Anterior cingulate cortex (tissue), 58 donors: ENCODE measurements around the gene CPA1.

Experiments
- DNase-seq, 58 donors: peaks; one replicate each; lab custom pipeline; 2025; lab: John Stamatoyannopoulos, UW

CPA1 gene

DNA sequence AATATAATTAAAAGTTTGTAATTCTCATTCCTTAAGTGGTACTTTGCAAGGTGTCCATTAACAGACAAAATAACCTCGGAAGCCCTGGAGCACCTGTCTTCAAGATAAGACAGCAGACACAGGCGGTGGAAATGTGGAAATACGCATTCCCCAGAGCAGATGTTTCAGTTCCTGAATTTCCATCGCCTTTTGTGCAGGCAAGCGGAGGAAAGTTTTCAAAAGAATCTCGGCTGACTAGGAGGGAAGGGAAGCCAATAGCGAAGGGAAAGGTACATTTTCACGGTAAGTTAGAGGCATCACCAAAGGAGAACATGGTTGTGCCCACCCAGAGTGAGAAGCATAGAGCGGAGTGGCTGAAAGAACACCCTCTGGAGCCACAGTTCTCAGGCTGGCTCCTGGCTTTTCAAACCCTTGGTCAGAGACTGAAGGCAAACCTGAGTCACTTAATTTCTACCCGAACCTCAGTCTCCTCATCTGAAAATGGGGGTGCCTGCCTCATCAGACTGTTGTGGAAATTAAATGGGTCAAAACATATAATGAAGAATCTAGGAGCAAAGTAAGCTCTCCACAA is 13.6 kb downstream of the CPA1 start:
- DNase-seq = no peak

DNA sequence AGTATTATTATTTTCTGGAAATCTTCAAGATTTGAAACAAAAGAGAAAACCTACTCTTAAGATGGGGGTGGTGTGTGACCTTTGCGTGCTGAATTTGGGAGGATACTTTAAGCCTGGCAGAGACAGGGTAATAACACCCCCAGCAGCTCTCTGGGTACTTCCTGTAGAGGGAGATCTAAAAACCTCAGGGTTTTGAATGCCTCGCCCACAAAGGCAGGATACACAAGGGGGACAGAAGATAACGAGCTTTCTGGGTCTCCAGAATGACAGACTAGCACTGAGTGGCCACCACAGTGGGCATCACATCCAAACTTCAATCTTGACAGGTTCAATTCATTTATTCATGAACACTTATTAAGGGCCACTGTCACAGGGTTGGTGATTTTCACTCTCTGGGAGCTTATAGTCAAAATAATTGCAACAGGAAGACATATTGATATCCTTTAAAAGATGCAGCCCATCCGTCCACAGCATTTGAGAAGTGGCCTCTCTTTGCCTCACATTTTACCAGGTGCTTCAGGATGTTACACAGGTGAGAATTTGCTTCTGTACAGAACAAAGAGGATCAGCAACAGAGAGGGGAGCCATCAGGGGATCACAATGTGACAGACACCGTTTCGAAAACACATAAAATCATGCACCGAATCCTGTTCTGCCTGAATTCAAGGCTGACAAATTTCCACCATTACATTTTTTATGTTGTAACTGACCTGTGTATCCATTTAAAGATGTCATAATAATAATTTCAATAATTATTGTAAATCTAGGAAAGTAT is 14.3 kb downstream of the CPA1 start:
- no peak for DNase-seq

GRCh38 chr7:130395421-130395820 is 15.1 kb downstream of the CPA1 start:
- no peak for DNase-seq

GRCh38 chr7:130396109-130396508 is 15.8 kb downstream of the CPA1 start:
- no peak for DNase-seq

- DNase-seq = no peak
These were observed 16.9 kb downstream of the CPA1 start for GRCh38 chr7:130397051-130397757.

DNA sequence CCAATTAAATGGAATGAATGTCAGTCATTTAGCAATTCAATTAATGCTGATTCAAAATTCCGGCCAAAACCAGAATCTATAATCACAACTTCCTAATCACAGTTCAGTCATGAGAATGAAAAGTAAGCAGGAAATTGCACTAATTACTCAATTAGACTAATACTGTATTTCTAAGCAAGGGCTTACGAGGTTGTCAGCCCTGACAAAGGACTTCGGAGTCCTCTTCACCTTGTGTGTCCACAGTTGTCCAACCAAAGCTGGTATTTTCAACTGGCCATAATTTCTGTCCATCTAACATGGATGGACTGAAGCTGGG is 17.4 kb downstream of the CPA1 start:
- DNase-seq = no peak

DNA sequence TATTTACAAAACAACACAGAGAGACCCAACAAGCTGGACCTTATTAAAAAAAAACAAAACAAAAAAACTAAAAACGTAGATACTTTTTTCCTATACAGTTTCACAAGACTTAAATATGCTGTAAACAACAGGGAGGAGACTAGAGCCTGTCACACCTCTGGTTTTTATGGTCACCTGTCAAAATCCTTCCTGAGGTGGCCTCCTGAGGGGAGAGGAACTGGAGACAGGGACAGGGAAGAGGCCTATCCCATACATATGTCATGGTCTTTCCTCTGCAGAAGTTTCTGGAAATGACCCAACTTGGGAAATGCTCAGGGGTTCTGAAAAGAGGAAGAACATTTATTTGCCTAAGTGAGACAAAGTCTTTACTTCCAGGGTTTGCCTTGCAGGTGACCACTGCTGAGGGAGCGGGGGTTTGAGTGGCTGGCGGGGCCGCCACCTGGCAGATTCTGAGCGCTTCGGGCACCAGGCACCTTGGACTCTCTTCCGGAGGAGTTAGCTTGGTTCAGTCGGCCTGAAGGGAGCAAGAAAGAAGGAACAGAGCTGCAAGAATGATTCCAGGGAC is 18.3 kb downstream of the CPA1 start:
- no peak for DNase-seq

- DNase-seq = no peak
These were observed 19.9 kb downstream of the CPA1 start for GRCh38 chr7:130400120-130400572.

GRCh38 chr7:130401101-130401500 is 20.8 kb downstream of the CPA1 start:
- no peak for DNase-seq

GRCh38 chr7:130401578-130401977 is 21.3 kb downstream of the CPA1 start:
- no peak for DNase-seq

DNA sequence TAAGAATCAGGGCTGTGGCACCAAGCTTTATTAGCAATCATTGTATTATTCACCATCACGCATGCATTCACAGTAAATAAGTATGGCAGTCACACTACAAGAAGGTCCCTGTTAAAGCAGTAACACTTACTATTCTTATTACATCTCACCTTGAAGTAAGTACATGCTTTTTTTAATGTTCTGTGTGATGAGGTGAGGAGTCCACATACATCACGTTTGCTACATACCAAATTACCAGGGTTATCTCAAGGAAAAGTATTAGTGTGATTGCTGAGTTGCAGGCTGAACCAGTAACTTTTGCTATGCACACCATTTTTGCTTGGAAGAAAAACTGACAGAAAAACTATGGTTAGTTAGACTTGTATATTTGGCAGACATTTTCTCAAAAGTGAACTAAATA is 24.7 kb downstream of the CPA1 start:
- no peak for DNase-seq

GRCh38 chr7:130409067-130409711 is 28.9 kb downstream of the CPA1 start:
- DNase-seq = no peak

DNA sequence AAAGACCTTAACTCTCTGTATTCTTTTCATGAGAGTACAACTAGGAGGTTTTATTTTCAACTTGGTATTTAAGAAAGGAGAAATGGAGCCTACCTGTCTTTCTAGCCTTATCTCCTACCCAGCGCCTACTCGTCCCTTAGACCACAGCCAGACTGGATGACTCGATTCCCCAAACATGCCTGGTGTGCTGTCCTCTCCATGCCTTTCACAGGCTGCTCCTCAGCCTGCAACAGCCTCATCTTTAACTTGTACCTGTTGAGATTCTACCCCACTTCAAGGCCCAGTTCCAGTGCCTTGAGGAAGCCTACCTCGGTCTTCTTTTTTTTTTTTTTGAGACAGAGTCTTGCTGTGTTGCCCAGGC is 29.4 kb downstream of the CPA1 start:
- DNase-seq = no peak

DNA sequence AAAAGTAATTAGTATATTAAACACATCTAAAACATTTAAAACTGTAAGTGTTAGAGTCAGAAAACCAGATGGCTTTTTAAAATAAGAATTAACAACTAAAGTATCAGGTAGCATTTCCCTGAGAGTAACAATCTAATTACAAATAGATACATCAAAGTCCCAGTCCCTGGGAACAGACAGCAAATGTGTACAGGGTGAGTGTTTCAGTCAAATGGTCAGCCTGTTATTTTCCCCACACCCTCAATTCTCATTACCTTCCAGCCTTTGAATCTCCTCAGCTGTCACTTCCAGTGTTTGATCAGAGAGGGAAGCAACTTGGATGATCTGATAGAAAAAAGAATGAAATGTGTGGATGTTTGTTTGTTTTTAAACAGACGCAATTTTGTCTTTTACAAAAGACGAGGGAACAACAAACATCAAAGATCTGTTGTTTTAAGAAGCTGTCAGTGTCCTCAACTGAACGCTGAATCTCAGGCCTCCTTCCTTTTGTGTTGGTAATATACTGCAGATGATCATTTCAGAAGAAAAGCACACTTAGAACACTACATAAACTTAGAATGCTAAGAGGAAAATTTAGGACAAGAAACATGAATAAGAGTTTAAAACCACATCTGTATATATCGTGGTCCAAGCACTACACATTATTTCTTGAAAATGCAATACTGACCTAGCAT is 30.7 kb downstream of the CPA1 start:
- DNase-seq = no peak

- DNase-seq = no peak
These were observed 32.9 kb downstream of the CPA1 start for GRCh38 chr7:130413201-130413600.

DNA sequence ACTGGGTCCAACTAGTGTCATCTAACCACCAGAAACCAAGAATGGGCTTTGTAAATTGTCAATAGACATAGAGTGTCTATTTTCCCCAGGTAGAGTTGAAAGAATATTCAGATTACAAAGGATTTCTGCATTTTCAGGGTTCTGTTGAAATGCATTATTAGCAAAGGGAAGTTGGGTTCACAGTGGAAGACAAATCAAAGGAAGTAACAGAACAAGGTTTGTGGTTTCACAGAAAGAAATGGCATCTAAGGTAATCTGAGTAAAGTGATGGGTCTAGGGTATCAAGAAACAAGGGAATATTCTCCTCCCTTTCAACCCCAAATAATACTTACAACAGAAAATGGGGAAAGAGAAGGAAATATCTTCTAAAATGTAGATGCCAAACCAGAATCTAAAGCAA is 34.7 kb downstream of the CPA1 start:
- DNase-seq = no peak

DNA sequence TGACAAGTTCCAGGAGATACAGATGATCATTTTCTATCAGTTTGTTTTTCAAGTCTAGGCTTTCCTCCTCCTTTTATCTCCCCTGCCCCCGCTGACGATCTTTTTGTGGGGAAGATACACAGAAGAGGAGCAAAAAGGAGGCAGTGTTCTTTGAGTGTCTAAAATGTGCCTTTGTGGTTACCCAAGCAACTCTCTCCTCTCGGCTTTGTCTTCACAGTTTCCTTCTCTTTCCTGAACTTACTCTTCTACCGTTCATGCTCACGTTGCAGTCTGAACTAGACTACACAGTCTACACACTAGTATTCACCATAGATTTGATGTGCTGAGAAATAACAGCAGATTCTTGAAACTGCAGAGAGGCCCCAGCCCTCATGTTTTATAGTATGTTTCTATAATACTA is 36.9 kb downstream of the CPA1 start:
- peak in 2 of 58 donors; percentile 17 to 24 for DNase-seq

DNA sequence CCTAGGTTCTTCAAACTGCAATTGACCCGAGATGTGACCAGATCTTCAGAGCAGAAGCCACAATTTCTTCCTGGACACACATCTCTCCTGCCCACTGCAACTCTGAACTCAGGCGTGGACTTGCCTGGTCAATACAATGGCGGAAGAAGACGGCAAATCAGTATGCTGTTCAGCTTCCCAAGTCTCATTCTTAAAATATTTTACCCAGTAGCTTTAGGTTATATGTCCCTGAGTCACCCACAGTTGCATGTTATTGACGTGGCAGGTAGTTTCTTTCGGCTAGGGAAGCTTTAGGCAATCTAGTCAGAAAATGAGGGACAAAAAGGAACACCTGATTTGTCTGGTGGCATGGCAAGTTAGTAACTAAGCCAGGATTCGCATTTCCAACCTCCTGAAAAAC is 38.0 kb downstream of the CPA1 start:
- DNase-seq = no peak

DNA sequence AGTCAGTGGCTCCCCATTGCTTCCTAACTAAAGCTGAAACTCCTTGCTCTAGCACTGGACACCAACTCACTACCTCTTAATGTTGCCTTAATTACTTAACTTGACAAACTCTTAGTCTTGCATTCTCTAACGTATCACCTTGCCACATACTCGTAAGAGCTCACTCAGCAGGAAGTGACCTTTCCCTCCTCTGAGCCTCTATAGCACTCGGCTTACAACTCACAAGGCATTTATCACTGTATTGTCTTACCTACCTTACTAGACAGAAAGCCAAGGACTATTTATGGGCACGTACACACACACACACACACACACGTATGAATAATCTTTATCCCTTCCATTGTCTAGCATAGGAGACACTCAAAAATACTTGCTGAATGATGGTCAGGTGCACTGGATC is 39.4 kb downstream of the CPA1 start:
- DNase-seq = no peak

DNA sequence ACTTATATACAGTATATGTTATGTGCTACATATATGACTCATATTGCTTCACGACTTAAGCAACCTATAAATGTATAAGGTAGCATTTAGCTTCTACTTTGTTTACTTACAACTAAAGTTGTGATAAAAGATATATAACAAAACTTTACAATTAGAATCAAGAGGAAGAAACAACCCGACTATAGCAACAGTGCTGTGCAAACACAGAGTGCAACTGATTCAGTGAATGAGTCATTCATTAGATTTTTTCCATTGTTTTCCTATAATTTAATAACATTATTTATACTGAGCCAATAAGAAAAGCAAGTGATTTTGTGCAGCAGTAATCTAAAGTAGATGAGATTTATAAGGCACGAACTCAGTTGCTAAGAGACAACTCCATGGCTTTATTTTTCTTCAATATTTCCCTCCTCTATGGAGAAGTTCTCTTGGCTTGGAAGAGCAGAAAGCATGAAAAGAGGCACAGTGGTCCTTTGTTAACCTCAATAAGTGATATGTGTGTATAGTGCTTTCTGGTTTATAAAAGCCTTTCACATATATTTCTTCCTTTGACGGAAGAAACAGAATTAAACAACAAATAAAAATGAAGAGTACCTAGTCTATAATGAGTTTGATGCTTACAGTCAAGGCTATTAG is 40.8 kb downstream of the CPA1 start:
- peak in 1 of 58 donors; percentile 28 for DNase-seq
